Calu3 (cell line): ENCODE data around the gene JMJD4. TPM values are rescaled to one million over a fixed set of nuclear protein-coding genes. Genes with fewer than 3 reads are reported as not detected.

Experiments
- BruUV-seq: library from RNA; stranded (reverse); fragments of 400-500 nt; replicated peaks from 2 replicates; lab custom pipeline; 2021; lab: Mats Ljungman, UMichigan
- CTCF ChIA-PET: fragments of 300-600 bp; sonication (Branson Sonifier 250); formaldehyde crosslinking; loops from one replicate; lab custom pipeline; 2022; ENCODE audit warnings: antibody characterized with exemption; lab: Charles Lee
- DNase-seq: peaks from one replicate; pipeline ENCODE4 v3.0.0; 2022
- H3K27ac Mint-ChIP-seq: one replicate; pipeline ENCODE4 v1.8.0; 2022; ENCODE audit warnings: mixed read lengths; ENCODE audit not compliant: unreplicated experiment
- H3K27me3 Mint-ChIP-seq: one replicate; pipeline ENCODE4 v1.8.0; 2022; ENCODE audit warnings: mixed read lengths; ENCODE audit not compliant: unreplicated experiment
- H3K36me3 Mint-ChIP-seq: one replicate; pipeline ENCODE4 v1.8.0; 2022; ENCODE audit warnings: mild to moderate bottlenecking, moderate library complexity, mixed read lengths; ENCODE audit not compliant: insufficient read depth, unreplicated experiment
- H3K4me1 Mint-ChIP-seq: one replicate; pipeline ENCODE4 v1.8.0; 2022; ENCODE audit warnings: mild to moderate bottlenecking, low read depth, mixed read lengths; ENCODE audit not compliant: unreplicated experiment
- H3K4me3 Mint-ChIP-seq: one replicate; pipeline ENCODE4 v1.8.0; 2022; ENCODE audit warnings: mild to moderate bottlenecking, low read depth, moderate library complexity, mixed read lengths; ENCODE audit not compliant: unreplicated experiment
- H3K9me3 Mint-ChIP-seq: one replicate; pipeline ENCODE4 v1.8.0; 2022; ENCODE audit warnings: low read depth, mixed read lengths; ENCODE audit not compliant: unreplicated experiment
- intact Hi-C: fragments of 100-400 bp; cut with micrococcal nuclease; formaldehyde crosslinking; loops from one replicate; pipeline ENCODE4 v1.10.0; 2022; ENCODE audit not compliant: unreplicated experiment
- total RNA-seq: library from RNA; stranded (reverse); gene quantifications from 2 replicates; pipeline ENCODE4 v1.2.3, GENCODE V29; 2022
- TF ChIP-seq, protein P1 (sequence below): fragments of 200-600 bp; IDR thresholded peaks from one replicate; pipeline ENCODE4 v1.8.0; 2022; ENCODE audit warnings: antibody characterized with exemption; ENCODE audit not compliant: unreplicated experiment

Gene JMJD4
- total RNA-seq, 1 experiment from 2014 or later: 37.8 TPM

DNA sequence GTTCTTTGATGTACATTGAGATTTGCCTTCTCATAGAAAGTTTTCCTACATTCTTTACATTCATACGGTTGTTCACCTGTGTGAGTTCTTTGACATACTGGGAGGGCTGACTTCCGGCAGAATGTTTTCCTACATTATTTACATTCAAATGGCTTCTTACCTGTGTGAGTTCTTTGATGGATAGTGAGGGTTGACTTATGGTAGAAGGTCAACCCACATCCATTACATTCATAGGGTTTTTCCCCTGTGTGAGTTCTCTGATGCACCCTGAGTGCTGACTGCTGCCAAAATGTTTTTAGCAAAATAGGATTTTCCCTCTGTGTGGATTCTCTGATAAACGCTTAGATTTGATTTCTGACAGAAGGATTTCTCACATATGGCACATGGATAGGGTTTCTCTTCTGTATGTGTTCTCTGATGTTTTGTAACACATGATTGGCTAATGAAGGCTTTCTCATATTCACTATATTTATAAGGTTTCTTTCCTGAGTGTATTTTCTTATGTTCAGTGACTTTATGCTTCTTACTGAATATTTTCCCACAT, 37.7 kb downstream of the JMJD4 start:
- DNase-seq: no peak
- H3K4me1 Mint-ChIP-seq: no peaks in the 10 kb centered on the region
- no peaks in the 10 kb centered on the region for H3K36me3 Mint-ChIP-seq
- BruUV-seq: no TSS peak
- TF ChIP-seq, protein P1, sequence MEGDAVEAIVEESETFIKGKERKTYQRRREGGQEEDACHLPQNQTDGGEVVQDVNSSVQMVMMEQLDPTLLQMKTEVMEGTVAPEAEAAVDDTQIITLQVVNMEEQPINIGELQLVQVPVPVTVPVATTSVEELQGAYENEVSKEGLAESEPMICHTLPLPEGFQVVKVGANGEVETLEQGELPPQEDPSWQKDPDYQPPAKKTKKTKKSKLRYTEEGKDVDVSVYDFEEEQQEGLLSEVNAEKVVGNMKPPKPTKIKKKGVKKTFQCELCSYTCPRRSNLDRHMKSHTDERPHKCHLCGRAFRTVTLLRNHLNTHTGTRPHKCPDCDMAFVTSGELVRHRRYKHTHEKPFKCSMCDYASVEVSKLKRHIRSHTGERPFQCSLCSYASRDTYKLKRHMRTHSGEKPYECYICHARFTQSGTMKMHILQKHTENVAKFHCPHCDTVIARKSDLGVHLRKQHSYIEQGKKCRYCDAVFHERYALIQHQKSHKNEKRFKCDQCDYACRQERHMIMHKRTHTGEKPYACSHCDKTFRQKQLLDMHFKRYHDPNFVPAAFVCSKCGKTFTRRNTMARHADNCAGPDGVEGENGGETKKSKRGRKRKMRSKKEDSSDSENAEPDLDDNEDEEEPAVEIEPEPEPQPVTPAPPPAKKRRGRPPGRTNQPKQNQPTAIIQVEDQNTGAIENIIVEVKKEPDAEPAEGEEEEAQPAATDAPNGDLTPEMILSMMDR: no peak
- peaks cover 23% of the 10 kb centered on the region for H3K9me3 Mint-ChIP-seq
- H3K27ac Mint-ChIP-seq: no peak overlapping the region
- H3K27me3 Mint-ChIP-seq: no peaks in the 10 kb centered on the region
- CTCF ChIA-PET: no interaction called here
- H3K4me3 Mint-ChIP-seq: no peak overlapping the region
- intact Hi-C loops: no loop called here

DNA sequence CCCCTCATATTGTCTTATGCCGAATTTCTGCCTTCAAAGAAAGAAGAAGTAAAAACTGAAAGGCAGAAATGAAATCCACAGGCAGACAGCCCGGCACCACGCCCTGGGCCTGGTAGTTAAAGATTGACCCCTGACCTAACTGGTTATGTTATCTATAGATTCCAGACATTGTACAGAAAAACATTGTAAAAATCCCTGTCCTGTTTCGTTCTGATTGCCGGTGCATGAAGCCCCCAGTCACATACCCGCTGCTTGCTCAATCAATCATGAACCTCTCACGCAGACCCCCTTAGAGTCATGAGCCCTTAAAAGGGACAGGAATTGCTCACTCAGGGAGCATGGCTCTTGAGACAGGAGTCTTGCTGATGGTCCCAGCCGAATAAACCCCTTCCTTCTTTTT, 49.3 kb downstream of the JMJD4 start:
- H3K4me1 Mint-ChIP-seq: no peaks in the 10 kb centered on the region
- no peaks in the 10 kb centered on the region for H3K36me3 Mint-ChIP-seq
- TF ChIP-seq, protein P1: no peak
- H3K27me3 Mint-ChIP-seq: no peaks in the 10 kb centered on the region
- no TSS peak for BruUV-seq
- no peak overlapping the region for H3K4me3 Mint-ChIP-seq
- intact Hi-C loops: no loop called here
- H3K27ac Mint-ChIP-seq: no peak overlapping the region
- H3K9me3 Mint-ChIP-seq: peaks cover 16% of the 10 kb centered on the region
- DNase-seq: no peak
- CTCF ChIA-PET: no interaction called here

Other genes starting within 250 kb of the JMJD4 start
- gene ZNF678, start 171.7 kb downstream of the JMJD4 start, total RNA-seq: 6.5 and 7.0 TPM in 2 replicates
- 39.4 and 39.9 TPM in 2 replicates for gene SNAP47, start 133 bp upstream of the JMJD4 start, total RNA-seq
- not detected in 2 replicates for gene PRSS38, start 80.4 kb upstream of the JMJD4 start, total RNA-seq
- 0.24 and 0.37 TPM in 2 replicates for gene WNT9A, start 212.6 kb upstream of the JMJD4 start, total RNA-seq